OCI-LY3 (cell line): ENCODE results near the gene RPL37.
"Not testable (repeated sequence)": the region's sequence is repeated elsewhere in the genome, so short reads cannot be mapped to it uniquely, and the experiment has no call there.

Experiments
- H2AFZ ChIP-seq: fragments of 200-600, 300-600 bp; shearing (Covaris generic); 2 replicates; pipeline ENCODE4 v1.6.0; 2014; ENCODE audit warnings: antibody characterized with exemption, low read depth, low read length
- H3K27ac ChIP-seq: fragments of 200-600, 300-600 bp; sonication (generic); 2 replicates; pipeline ENCODE4 v1.5.1; 2014; ENCODE audit warnings: mild to moderate bottlenecking, low read length, moderate library complexity, mixed read lengths
- H3K27me3 ChIP-seq: fragments of 200-600, 300-600 bp; sonication (generic); 2 replicates; pipeline ENCODE4 v1.6.1; 2014; ENCODE audit warnings: low read depth, low read length, mixed read lengths
- H3K36me3 ChIP-seq: fragments of 200-600, 300-600 bp; sonication (generic); replicated peaks from 2 replicates; pipeline ENCODE3; 2014; ENCODE audit warnings: low read depth, low read length, mixed read lengths
- H3K4me1 ChIP-seq: fragments of 300-600, 200-600 bp; sonication (generic); 2 replicates; pipeline ENCODE4 v1.6.1; 2014; ENCODE audit warnings: low read length, mixed read lengths
- H3K4me2 ChIP-seq: fragments of 200-600, 300-600 bp; sonication (generic); 2 replicates; pipeline ENCODE4 v1.6.1; 2014; ENCODE audit warnings: low read length, mixed read lengths
- H3K4me3 ChIP-seq: fragments of 300-600, 200-600 bp; sonication (generic); 2 replicates; pipeline ENCODE4 v1.5.1; 2014; ENCODE audit warnings: antibody characterized with exemption, mild to moderate bottlenecking, low read length, moderate library complexity
- H3K79me2 ChIP-seq: fragments of 300-600, 200-600 bp; shearing (Covaris generic); 2 replicates; pipeline ENCODE4 v1.6.1; 2014; ENCODE audit warnings: mild to moderate bottlenecking, low read length, mixed read lengths
- H3K9ac ChIP-seq: fragments of 300-600, 200-600 bp; shearing (Covaris generic); 2 replicates; pipeline ENCODE4 v1.6.0; 2014; ENCODE audit warnings: mild to moderate bottlenecking, low read length, moderate library complexity
- H3K9me3 ChIP-seq: fragments of 200-600, 300-600 bp; shearing (Covaris generic); 2 replicates; pipeline ENCODE4 v1.6.1; 2014; ENCODE audit warnings: low read length, mixed read lengths; ENCODE audit not compliant: insufficient read depth
- H4K20me1 ChIP-seq: fragments of 200-600, 300-600 bp; sonication (generic); 2 replicates; pipeline ENCODE4 v1.6.1; 2016; ENCODE audit warnings: low read length, mixed read lengths; ENCODE audit not compliant: insufficient read depth
- CTCF ChIP-seq: fragments of 200-600, 300-600 bp; sonication (generic); IDR thresholded peaks from 2 replicates; pipeline ENCODE4 v1.5.1; 2014; ENCODE audit warnings: antibody characterized with exemption, low read length, low read depth
- EZH2phosphoT487 ChIP-seq: fragments of 200-600 bp; shearing (Covaris generic); IDR thresholded peaks from 2 replicates; pipeline ENCODE4 v1.6.1; 2018; ENCODE audit warnings: antibody characterized with exemption, mixed run types, low read depth

Gene RPL37

GRCh38 chr5:40798801-40799210, 36.2 kb downstream of the RPL37 start:
- H3K27ac ChIP-seq, result no peak overlapping the region
- peak overlapping the region; percentile 76 for H3K4me2 ChIP-seq
- H3K4me3 ChIP-seq, result peak overlapping the region; percentile 96
- peaks cover 6% of the 10 kb centered on the region; the same call in 1 of the 2 replicates for H4K20me1 ChIP-seq
- H3K4me1 ChIP-seq, result peaks cover 12% of the 10 kb centered on the region
- H3K9ac ChIP-seq, result peak overlapping the region; percentile 83
- no peaks in the 10 kb centered on the region for H3K9me3 ChIP-seq
- H3K36me3 ChIP-seq, result no peaks in the 10 kb centered on the region
- peak overlapping the region; percentile 100 for H2AFZ ChIP-seq
- peaks cover 37% of the 10 kb centered on the region for H3K79me2 ChIP-seq
- H3K27me3 ChIP-seq, result no peaks in the 10 kb centered on the region
- TF ChIP-seq EZH2phosphoT487 (no peak), CTCF (no peak)

- H3K27me3 ChIP-seq, result no peaks in the 10 kb centered on the region
- H2AFZ ChIP-seq, result peak within 1 kb of the TSS; percentile 100
- peaks cover 12% of the 10 kb centered on the region for H3K4me1 ChIP-seq
- H3K36me3 ChIP-seq, result no peaks in the 10 kb centered on the region
- TF ChIP-seq EZH2phosphoT487 (no peak), CTCF (peak; percentile 24; the same call in 1 of the 2 replicates)
- peaks cover 43% of the 10 kb centered on the region for H3K79me2 ChIP-seq
- H3K4me2 ChIP-seq, result peak within 1 kb of the TSS; percentile 94
- H3K27ac ChIP-seq, result peak within 1 kb of the TSS; percentile 63
- H3K9ac ChIP-seq, result peak within 1 kb of the TSS; percentile 83
- no peaks in the 10 kb centered on the region for H3K9me3 ChIP-seq
- peaks cover 6% of the 10 kb centered on the region; the same call in 1 of the 2 replicates for H4K20me1 ChIP-seq
- peak within 1 kb of the TSS; percentile 96 for H3K4me3 ChIP-seq
Observed at GRCh38 chr5:40798012-40798800, 36.8 kb downstream of the RPL37 start, which contains the start of gene PRKAA1. PRKAA1 (minus strand) TSS chr5:40798374; CDS start chr5:40798189, 185 bp downstream.

GRCh38 chr5:40797273-40798011, 37.6 kb downstream of the RPL37 start:
- Histone ChIP-seq H3K36me3 (no peaks in the 10 kb centered on the region), H3K79me2 (peaks cover 49% of the 10 kb centered on the region), H3K4me3 (peak overlapping the region; percentile 90), H3K27ac (peak overlapping the region; percentile 63), H3K9me3 (no peaks in the 10 kb centered on the region), H2AFZ (peak overlapping the region; percentile 58; the same call in 1 of the 2 replicates), H4K20me1 (peaks cover 9% of the 10 kb centered on the region; the same call in 1 of the 2 replicates), H3K27me3 (no peaks in the 10 kb centered on the region), H3K4me1 (peaks cover 12% of the 10 kb centered on the region), H3K4me2 (peak overlapping the region; percentile 94), H3K9ac (peak overlapping the region; percentile 74)
- TF ChIP-seq CTCF, result no peak
- TF ChIP-seq EZH2phosphoT487, result no peak

GRCh38 chr5:40796487-40796889, 38.5 kb downstream of the RPL37 start:
- H3K9me3 ChIP-seq, result no peaks in the 10 kb centered on the region
- peak overlapping the region; percentile 90 for H3K4me3 ChIP-seq
- no peak overlapping the region for H3K27ac ChIP-seq
- TF ChIP-seq EZH2phosphoT487 (no peak), CTCF (no peak)
- peaks cover 16% of the 10 kb centered on the region for H3K4me1 ChIP-seq
- no peaks in the 10 kb centered on the region for H3K27me3 ChIP-seq
- H3K36me3 ChIP-seq, result no peaks in the 10 kb centered on the region
- H4K20me1 ChIP-seq, result peaks cover 9% of the 10 kb centered on the region; the same call in 1 of the 2 replicates
- peak overlapping the region; percentile 94 for H3K4me2 ChIP-seq
- H3K9ac ChIP-seq, result peak overlapping the region; percentile 74
- H3K79me2 ChIP-seq, result peaks cover 59% of the 10 kb centered on the region
- no peak overlapping the region for H2AFZ ChIP-seq

GRCh38 chr5:40794877-40795276, 40.1 kb downstream of the RPL37 start:
- H3K36me3 ChIP-seq, H3K9ac ChIP-seq, H3K4me3 ChIP-seq, H3K27me3 ChIP-seq, H4K20me1 ChIP-seq, H3K9me3 ChIP-seq, H3K27ac ChIP-seq, H3K4me2 ChIP-seq, H2AFZ ChIP-seq: not testable (repeated sequence)
- Histone ChIP-seq H3K4me1 (peaks cover 21% of the 10 kb centered on the region), H3K79me2 (peaks cover 73% of the 10 kb centered on the region)
